Measurements from ENCODE around the gene CELF3. TPM values are rescaled to one million over a fixed set of nuclear protein-coding genes. Genes with fewer than 3 reads are reported as not detected.

The CELF3 gene
- total and polyA plus RNA-seq, 2 of the 13 experiments (the other 11 are each of a cell fraction or from before 2014, with no cell fraction given) = not detected

DNA sequence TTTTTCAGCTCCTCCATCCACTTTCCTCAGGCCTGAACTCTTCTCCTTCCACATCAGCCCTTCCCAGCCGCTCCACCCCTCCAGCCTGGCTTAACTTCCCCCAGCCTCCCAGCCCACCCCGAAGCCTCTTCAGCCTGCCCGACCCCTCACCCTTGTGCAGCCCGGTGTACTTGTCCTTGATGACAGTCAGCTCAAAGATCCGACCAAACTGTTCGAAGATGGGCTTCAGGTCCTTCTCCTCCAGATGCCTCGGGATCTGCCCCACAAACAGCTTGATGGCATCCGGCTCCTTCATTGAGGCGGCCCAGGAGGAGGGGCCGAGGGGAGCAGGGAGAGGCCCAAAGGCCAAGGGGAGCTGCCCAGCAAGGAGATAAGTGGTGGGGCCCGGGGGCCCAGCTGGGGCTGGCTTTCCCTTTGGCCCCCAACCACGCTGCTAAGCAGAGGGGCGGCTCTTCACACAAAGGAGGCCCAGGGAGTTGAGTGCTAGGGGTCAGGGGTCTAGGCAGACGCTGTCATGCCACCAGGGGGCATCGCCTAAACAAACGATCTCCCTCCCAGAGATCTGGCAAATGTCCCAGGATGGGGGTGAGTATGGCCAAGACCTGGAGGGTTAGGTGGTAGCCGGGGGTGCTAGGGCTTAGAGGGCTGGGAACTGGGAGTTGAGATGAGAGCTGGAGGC is 738 bp downstream of the CELF3 start (continued):
- TF ChIP-seq NR2F6 (IDR thresholded peaks at IDR 0.05) (peak; percentile 57), NR2F6 (CRISPR knock-in tag; IDR thresholded peaks at IDR 0.05) (peak; percentile 59; the same call in 1 of the 2 replicates), ZNF614 (CRISPR knock-in tag; IDR thresholded peaks at IDR 0.05; ENCODE audit: borderline replicate concordance) (no peak), ZNF530 (CRISPR knock-in tag; IDR thresholded peaks at IDR 0.05; ENCODE audit: low read depth) (no peak), YY1 (IDR thresholded peaks at IDR 0.05; ENCODE audit: insufficient read depth, insufficient replicate concordance, low read depth, low read length) (no peak), ZNF225 (CRISPR knock-in tag; IDR thresholded peaks at IDR 0.05) (no peak), MAFG (CRISPR knock-in tag; IDR thresholded peaks at IDR 0.05) (no peak), ZSCAN20 (CRISPR knock-in tag; IDR thresholded peaks at IDR 0.05; ENCODE audit: borderline replicate concordance) (no peak), MYC (CRISPR knock-in tag; IDR thresholded peaks at IDR 0.05; ENCODE audit: borderline replicate concordance) (no peak), HOXA7 (CRISPR knock-in tag; IDR thresholded peaks at IDR 0.05) (no peak), MATR3 (CRISPR knock-in tag; IDR thresholded peaks at IDR 0.05) (no peak), ZNF749 (CRISPR knock-in tag; IDR thresholded peaks at IDR 0.05; ENCODE audit: borderline replicate concordance) (no peak), FOXA3 (CRISPR knock-in tag; IDR thresholded peaks at IDR 0.05) (no peak), ZNF260 (CRISPR knock-in tag; IDR thresholded peaks at IDR 0.05; ENCODE audit: borderline replicate concordance, low read depth) (no peak), HIVEP1 (CRISPR knock-in tag; IDR thresholded peaks at IDR 0.05) (0 out of 2 replicates have a peak, but pooled peaks have one; percentile 21), NFKB2 (CRISPR knock-in tag; IDR thresholded peaks at IDR 0.05; ENCODE audit: borderline replicate concordance) (no peak), RCOR2 (CRISPR knock-in tag; IDR thresholded peaks at IDR 0.05) (no peak), RFXAP (CRISPR knock-in tag; IDR thresholded peaks at IDR 0.05; ENCODE audit: borderline replicate concordance) (no peak)
- TF ChIP-seq, protein P1, sequence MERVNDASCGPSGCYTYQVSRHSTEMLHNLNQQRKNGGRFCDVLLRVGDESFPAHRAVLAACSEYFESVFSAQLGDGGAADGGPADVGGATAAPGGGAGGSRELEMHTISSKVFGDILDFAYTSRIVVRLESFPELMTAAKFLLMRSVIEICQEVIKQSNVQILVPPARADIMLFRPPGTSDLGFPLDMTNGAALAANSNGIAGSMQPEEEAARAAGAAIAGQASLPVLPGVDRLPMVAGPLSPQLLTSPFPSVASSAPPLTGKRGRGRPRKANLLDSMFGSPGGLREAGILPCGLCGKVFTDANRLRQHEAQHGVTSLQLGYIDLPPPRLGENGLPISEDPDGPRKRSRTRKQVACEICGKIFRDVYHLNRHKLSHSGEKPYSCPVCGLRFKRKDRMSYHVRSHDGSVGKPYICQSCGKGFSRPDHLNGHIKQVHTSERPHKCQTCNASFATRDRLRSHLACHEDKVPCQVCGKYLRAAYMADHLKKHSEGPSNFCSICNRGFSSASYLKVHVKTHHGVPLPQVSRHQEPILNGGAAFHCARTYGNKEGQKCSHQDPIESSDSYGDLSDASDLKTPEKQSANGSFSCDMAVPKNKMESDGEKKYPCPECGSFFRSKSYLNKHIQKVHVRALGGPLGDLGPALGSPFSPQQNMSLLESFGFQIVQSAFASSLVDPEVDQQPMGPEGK (CRISPR knock-in tag; IDR thresholded peaks at IDR 0.05) = peak; percentile 60; the same call in 1 of the 2 replicates
- TF ChIP-seq, protein P2, sequence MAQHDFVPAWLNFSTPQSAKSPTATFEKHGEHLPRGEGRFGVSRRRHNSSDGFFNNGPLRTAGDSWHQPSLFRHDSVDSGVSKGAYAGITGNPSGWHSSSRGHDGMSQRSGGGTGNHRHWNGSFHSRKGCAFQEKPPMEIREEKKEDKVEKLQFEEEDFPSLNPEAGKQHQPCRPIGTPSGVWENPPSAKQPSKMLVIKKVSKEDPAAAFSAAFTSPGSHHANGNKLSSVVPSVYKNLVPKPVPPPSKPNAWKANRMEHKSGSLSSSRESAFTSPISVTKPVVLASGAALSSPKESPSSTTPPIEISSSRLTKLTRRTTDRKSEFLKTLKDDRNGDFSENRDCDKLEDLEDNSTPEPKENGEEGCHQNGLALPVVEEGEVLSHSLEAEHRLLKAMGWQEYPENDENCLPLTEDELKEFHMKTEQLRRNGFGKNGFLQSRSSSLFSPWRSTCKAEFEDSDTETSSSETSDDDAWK (CRISPR knock-in tag; IDR thresholded peaks at IDR 0.05) = no peak
- TF ChIP-seq, protein P3, sequence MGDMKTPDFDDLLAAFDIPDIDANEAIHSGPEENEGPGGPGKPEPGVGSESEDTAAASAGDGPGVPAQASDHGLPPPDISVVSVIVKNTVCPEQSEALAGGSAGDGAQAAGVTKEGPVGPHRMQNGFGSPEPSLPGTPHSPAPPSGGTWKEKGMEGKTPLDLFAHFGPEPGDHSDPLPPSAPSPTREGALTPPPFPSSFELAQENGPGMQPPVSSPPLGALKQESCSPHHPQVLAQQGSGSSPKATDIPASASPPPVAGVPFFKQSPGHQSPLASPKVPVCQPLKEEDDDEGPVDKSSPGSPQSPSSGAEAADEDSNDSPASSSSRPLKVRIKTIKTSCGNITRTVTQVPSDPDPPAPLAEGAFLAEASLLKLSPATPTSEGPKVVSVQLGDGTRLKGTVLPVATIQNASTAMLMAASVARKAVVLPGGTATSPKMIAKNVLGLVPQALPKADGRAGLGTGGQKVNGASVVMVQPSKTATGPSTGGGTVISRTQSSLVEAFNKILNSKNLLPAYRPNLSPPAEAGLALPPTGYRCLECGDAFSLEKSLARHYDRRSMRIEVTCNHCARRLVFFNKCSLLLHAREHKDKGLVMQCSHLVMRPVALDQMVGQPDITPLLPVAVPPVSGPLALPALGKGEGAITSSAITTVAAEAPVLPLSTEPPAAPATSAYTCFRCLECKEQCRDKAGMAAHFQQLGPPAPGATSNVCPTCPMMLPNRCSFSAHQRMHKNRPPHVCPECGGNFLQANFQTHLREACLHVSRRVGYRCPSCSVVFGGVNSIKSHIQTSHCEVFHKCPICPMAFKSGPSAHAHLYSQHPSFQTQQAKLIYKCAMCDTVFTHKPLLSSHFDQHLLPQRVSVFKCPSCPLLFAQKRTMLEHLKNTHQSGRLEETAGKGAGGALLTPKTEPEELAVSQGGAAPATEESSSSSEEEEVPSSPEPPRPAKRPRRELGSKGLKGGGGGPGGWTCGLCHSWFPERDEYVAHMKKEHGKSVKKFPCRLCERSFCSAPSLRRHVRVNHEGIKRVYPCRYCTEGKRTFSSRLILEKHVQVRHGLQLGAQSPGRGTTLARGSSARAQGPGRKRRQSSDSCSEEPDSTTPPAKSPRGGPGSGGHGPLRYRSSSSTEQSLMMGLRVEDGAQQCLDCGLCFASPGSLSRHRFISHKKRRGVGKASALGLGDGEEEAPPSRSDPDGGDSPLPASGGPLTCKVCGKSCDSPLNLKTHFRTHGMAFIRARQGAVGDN (CRISPR knock-in tag; IDR thresholded peaks at IDR 0.05) = peak; percentile 34; the same call in 1 of the 2 replicates
- TF ChIP-seq, protein P4, sequence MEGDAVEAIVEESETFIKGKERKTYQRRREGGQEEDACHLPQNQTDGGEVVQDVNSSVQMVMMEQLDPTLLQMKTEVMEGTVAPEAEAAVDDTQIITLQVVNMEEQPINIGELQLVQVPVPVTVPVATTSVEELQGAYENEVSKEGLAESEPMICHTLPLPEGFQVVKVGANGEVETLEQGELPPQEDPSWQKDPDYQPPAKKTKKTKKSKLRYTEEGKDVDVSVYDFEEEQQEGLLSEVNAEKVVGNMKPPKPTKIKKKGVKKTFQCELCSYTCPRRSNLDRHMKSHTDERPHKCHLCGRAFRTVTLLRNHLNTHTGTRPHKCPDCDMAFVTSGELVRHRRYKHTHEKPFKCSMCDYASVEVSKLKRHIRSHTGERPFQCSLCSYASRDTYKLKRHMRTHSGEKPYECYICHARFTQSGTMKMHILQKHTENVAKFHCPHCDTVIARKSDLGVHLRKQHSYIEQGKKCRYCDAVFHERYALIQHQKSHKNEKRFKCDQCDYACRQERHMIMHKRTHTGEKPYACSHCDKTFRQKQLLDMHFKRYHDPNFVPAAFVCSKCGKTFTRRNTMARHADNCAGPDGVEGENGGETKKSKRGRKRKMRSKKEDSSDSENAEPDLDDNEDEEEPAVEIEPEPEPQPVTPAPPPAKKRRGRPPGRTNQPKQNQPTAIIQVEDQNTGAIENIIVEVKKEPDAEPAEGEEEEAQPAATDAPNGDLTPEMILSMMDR (CRISPR knock-in tag; IDR thresholded peaks at IDR 0.05) = peak; percentile 62
